DOHH2 (cell line): ENCODE measurements around the gene CCDC85A.

Experiments used
- CTCF ChIP-seq: fragments of 200-600 bp; sonication (generic); IDR thresholded peaks from one replicate; pipeline ENCODE4 v1.5.1; 2014; ENCODE audit warnings: antibody characterized with exemption, mild to moderate bottlenecking, low read depth, low read length; ENCODE audit not compliant: poor library complexity, severe bottlenecking
- EZH2phosphoT487 ChIP-seq: fragments of 200-600 bp; sonication (generic); IDR thresholded peaks from 2 replicates; pipeline ENCODE4 v1.6.1; 2017; ENCODE audit warnings: borderline replicate concordance, mild to moderate bottlenecking, antibody characterized with exemption, low read length, moderate library complexity, mixed read lengths

- no peak for TF ChIP-seq CTCF
- TF ChIP-seq EZH2phosphoT487, result no peak
These were observed 1.8 kb downstream of the CCDC85A start for GRCh38 chr2:56185582-56186046.
